Fibroblast of mammary gland (primary cell): ENCODE data around the gene GPR143.
"Not testable (repeated sequence)": the region's sequence is repeated elsewhere in the genome, so short reads cannot be mapped to it uniquely, and the experiment has no call there.

Experiments used
- DNase-seq: peaks from one replicate; pipeline ENCODE4 v3.0.0-alpha.2; 2010; ENCODE audit warnings: low read depth
- H3K4me3 ChIP-seq: 2 replicates; pipeline ENCODE4 v1.5.1; 2011; ENCODE audit warnings: low read depth, mild to moderate bottlenecking, low read length, moderate library complexity; ENCODE audit not compliant: control insufficient read depth
- TF ChIP-seq, protein P1 (sequence below): conservative IDR thresholded peaks from 2 replicates; pipeline ENCODE4 v1.5.1; 2011; ENCODE audit warnings: low read depth, low read length, inconsistent platforms; ENCODE audit not compliant: control insufficient read depth, insufficient read depth

Gene GPR143

DNA sequence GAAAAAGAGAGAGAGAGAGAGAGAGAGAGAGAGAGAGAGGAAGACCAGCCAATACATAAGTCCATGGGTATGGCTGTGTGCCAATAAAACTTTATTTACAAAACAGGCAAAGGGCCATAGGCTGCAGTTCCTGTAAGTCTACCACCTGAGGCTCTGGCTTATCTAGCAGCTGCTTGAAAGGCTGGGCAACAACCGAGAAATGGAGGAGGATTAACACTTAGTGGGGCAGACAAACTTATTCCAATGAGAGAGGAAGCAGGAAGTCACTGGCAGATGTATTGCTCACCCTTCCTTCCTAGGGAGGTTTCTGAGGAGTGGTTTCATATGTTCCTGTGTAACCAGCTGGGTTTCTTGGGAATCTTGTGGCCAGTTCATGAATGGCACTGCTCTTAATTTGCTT is 4.7 kb upstream of the GPR143 start:
- peak; percentile 3 for DNase-seq
- TF ChIP-seq, protein P1, sequence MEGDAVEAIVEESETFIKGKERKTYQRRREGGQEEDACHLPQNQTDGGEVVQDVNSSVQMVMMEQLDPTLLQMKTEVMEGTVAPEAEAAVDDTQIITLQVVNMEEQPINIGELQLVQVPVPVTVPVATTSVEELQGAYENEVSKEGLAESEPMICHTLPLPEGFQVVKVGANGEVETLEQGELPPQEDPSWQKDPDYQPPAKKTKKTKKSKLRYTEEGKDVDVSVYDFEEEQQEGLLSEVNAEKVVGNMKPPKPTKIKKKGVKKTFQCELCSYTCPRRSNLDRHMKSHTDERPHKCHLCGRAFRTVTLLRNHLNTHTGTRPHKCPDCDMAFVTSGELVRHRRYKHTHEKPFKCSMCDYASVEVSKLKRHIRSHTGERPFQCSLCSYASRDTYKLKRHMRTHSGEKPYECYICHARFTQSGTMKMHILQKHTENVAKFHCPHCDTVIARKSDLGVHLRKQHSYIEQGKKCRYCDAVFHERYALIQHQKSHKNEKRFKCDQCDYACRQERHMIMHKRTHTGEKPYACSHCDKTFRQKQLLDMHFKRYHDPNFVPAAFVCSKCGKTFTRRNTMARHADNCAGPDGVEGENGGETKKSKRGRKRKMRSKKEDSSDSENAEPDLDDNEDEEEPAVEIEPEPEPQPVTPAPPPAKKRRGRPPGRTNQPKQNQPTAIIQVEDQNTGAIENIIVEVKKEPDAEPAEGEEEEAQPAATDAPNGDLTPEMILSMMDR = no peak
- no peak overlapping the region for H3K4me3 ChIP-seq

DNA sequence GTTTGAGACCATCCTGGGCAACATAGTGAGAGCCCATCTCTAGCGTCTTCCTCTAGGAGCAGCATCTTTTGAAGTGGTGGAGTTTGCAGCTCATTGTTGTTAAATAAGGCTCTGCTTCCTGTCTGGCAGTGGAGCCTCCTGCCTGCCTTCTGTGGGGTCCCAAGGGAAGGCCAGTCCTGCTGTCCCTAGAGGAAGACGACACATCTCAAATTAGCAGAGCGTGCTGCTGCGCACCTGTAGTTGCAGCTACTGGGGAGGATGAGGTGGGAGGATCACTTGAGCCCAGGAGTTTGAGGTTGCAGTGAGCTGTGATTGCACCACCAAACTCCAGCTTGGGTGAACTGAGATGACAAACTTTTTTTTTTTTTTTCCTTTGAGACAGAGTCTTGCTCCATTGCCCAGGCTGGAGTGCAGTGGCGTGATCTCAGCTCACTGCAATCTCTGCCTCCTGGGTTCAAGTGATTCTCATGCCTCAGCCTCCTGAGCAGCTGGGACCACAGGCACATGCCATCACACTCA is 2.7 kb upstream of the GPR143 start:
- not testable (repeated sequence) for H3K4me3 ChIP-seq, DNase-seq

DNA sequence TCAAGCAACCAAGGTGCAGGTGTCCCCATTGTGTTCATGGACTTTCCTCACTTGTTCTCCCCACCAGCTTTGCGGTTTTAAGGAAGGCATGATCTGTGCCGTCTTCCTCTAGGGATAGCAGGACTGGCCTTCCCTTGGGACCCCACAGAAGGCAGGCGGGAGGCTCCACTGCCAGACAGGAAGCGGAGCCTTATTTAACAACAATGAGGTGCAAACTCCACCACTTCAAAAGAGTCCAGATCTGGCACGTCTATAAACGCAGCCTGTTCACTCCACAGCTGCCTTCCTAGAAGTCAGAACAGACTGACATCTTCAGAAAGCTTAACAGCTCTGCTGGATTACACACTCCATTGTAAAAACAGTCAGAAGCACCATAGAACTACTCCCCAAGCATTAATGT is 1.7 kb upstream of the GPR143 start:
- no peak overlapping the region for H3K4me3 ChIP-seq
- TF ChIP-seq, protein P1 = no peak
- DNase-seq = no peak

GRCh38 chrX:9765072-9765736 is 443 bp downstream of the GPR143 start:
- no peak for DNase-seq
- H3K4me3 ChIP-seq = no peak overlapping the region
- TF ChIP-seq, protein P1 = no peak

DNA sequence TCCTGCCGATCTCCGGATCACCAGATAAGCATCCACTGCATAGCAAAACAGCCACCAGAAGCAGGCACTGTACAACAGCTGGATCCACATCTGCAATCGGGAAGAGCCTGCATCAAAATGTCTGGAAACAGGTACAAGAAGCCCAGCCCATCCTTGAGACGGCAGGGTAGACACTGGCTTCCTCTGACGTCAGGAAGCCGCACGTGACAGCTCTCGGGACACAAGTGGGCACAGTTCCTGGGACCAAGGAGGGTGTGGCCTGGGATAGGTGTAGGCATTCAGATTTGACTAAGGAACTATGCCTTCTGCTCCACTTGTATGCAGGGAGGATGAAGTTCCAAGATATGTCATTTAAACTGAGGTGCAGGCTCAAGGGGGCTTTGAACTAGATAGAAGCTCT is 6.3 kb downstream of the GPR143 start:
- H3K4me3 ChIP-seq = no peak overlapping the region
- TF ChIP-seq, protein P1 = no peak
- no peak for DNase-seq

DNA sequence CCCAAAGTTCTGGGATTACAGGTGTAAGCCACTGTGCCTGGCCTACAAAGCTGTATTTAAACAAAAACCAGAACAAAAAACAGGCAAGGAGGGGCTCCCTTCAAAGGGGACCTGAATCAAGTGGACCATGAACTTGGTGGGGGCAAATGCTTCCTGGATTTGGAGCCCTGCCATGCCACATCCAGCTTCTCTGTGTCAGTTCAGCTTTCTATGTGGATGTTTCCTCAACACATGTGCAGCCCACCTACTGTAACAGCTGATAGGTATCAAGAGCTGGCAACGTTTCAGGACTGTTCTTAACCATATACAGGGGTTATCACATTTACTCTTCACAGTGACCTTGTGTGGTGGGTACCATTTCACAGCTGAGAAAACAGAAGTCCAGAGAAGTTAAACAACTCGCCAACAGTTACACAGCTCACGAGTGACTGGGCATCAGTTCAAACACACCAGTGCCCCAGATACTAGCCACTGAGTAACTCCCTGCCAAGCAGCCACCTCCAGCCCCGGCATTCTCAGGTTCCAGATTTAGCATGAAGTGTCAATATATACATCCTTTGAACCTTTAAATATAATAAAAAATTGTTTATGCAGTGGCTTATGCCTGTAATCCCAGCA is 7.5 kb downstream of the GPR143 start:
- TF ChIP-seq, protein P1 = no peak

DNA sequence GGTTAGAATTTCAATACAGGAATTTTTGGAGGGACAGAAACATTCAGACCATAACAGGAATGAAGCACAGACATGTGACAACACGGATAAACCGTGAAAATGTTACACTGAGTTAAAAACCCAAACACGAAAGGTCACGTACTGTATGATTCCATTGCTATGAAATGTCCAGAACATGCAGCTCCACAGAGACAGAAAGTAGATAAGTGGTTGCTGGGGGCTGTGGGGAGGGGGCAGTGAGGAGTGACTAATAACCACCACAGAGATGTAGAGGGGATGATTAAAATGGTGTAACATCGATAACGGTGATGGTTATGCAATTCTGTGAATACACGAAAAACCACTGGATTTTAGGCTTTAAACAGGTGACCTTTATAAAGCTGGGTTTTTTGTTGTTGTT is 8.3 kb downstream of the GPR143 start:
- DNase-seq = no peak
- no peak overlapping the region for H3K4me3 ChIP-seq
- TF ChIP-seq, protein P1 = no peak

More for the DNA sequence above, 7.5 kb downstream of the GPR143 start:
- DNase-seq = no peak
- no peak overlapping the region for H3K4me3 ChIP-seq
